Neural cell (in vitro differentiated cells): ENCODE measurements around the gene CEP78. TPM values are rescaled to one million over a fixed set of nuclear protein-coding genes. Genes with fewer than 3 reads are reported as not detected.

Experiments
- H2AFZ ChIP-seq: fragments of 200-600, 300-800 bp; sonication (generic), shearing (Covaris generic); 2 replicates; pipeline ENCODE4 v1.6.0; 2014; ENCODE audit warnings: low read depth, mild to moderate bottlenecking, antibody characterized with exemption, low read length, moderate library complexity
- H3F3A ChIP-seq: fragments of 200-600 bp; shearing (Covaris generic); 2 replicates; pipeline ENCODE4 v1.6.1; 2016; ENCODE audit warnings: mild to moderate bottlenecking, moderate library complexity, mixed read lengths, antibody characterized with exemption, low read length; ENCODE audit not compliant: insufficient read depth, poor library complexity, severe bottlenecking
- H3K27ac ChIP-seq: fragments of 200-600, 300-800 bp; sonication (generic), shearing (Covaris generic); 2 replicates; pipeline ENCODE4 v1.5.1; 2014; ENCODE audit warnings: mild to moderate bottlenecking, low read length, moderate library complexity
- H3K27me3 ChIP-seq: fragments of 300-800, 200-600 bp; sonication (generic), shearing (Covaris generic); 2 replicates; pipeline ENCODE4 v1.6.0; 2014; ENCODE audit warnings: mild to moderate bottlenecking, low read depth, low read length, moderate library complexity; ENCODE audit not compliant: insufficient read depth
- H3K36me3 ChIP-seq: fragments of 300-800, 200-600 bp; sonication (generic), shearing (Covaris generic); 2 replicates; pipeline ENCODE4 v1.5.1; 2014; ENCODE audit warnings: mild to moderate bottlenecking, antibody characterized with exemption, low read length, moderate library complexity; ENCODE audit not compliant: insufficient read depth
- H3K4me2 ChIP-seq: fragments of 300-800, 200-600 bp; sonication (generic), shearing (Covaris generic); 2 replicates; pipeline ENCODE4 v1.6.0; 2014; ENCODE audit warnings: mild to moderate bottlenecking, low read length
- H3K4me3 ChIP-seq: fragments of 300-800, 200-600 bp; sonication (generic), shearing (Covaris generic); 2 replicates; pipeline ENCODE4 v1.5.1; 2014; ENCODE audit warnings: mild to moderate bottlenecking, low read length, moderate library complexity
- H3K79me2 ChIP-seq: fragments of 200-600 bp; shearing (Covaris generic); replicated peaks from 2 replicates; pipeline ENCODE4 v1.6.0; 2014; ENCODE audit warnings: mild to moderate bottlenecking, low read length, moderate library complexity; ENCODE audit not compliant: insufficient read depth
- H3K9ac ChIP-seq: fragments of 300-800, 200-600 bp; sonication (generic), shearing (Covaris generic); 2 replicates; pipeline ENCODE4 v1.6.1; 2016; ENCODE audit warnings: mild to moderate bottlenecking, low read length, mixed read lengths
- H3K9me2 ChIP-seq: fragments of 200-600 bp; shearing (Covaris generic); 2 replicates; pipeline ENCODE4 v1.6.1; 2016; ENCODE audit warnings: mild to moderate bottlenecking, low read length, mixed read lengths; ENCODE audit not compliant: insufficient read depth
- H3K9me3 ChIP-seq: fragments of 200-600, 300-800 bp; sonication (generic), shearing (Covaris generic); 2 replicates; pipeline ENCODE4 v1.6.1; 2016; ENCODE audit warnings: mild to moderate bottlenecking, mixed run types, low read length, moderate library complexity, mixed read lengths
- H4K20me1 ChIP-seq: fragments of 200-600 bp; shearing (Covaris generic); 2 replicates; pipeline ENCODE4 v1.6.1; 2016; ENCODE audit warnings: mild to moderate bottlenecking, mixed run types; ENCODE audit not compliant: insufficient read depth
- EP300 ChIP-seq: fragments of 450-650 bp; conservative IDR thresholded peaks from 2 replicates; pipeline ENCODE4 v1.6.1; 2014; ENCODE audit warnings: antibody characterized with exemption, mild to moderate bottlenecking, moderate library complexity; ENCODE audit not compliant: poor library complexity, severe bottlenecking
- EZH2 ChIP-seq: fragments of 200-600, 300-800 bp; shearing (Covaris generic), sonication (generic); IDR thresholded peaks from 2 replicates; pipeline ENCODE4 v1.6.1; 2014; ENCODE audit warnings: antibody characterized with exemption, low read length, borderline replicate concordance, mild to moderate bottlenecking; ENCODE audit not compliant: insufficient read depth, poor library complexity, severe bottlenecking
- MXI1 ChIP-seq: fragments of 450-650 bp; conservative IDR thresholded peaks from 2 replicates; pipeline ENCODE4 v1.6.1; 2014; ENCODE audit warnings: antibody characterized with exemption, mild to moderate bottlenecking; ENCODE audit not compliant: poor library complexity, severe bottlenecking
- POLR2AphosphoS5 ChIP-seq: IDR thresholded peaks from 2 replicates; pipeline ENCODE4 v1.6.1; 2012
- RAD21 ChIP-seq: fragments of 450-650 bp; conservative IDR thresholded peaks from 2 replicates; pipeline ENCODE4 v1.6.1; 2014; ENCODE audit warnings: antibody characterized with exemption, mild to moderate bottlenecking, moderate library complexity
- REST ChIP-seq: IDR thresholded peaks from 2 replicates; pipeline ENCODE4 v1.6.1; 2012; ENCODE audit warnings: borderline replicate concordance
- SMC3 ChIP-seq: fragments of 450-650 bp; conservative IDR thresholded peaks from 2 replicates; pipeline ENCODE4 v1.6.1; 2014; ENCODE audit warnings: antibody characterized with exemption, mild to moderate bottlenecking, moderate library complexity; ENCODE audit not compliant: poor library complexity
- TAF1 ChIP-seq: IDR thresholded peaks from 2 replicates; pipeline ENCODE4 v1.6.1; 2012; ENCODE audit warnings: low read depth
- polyA plus RNA-seq: library from polyadenylated mRNA; depleted of rRNA; stranded (reverse); fragments of >200 nt; gene quantifications from 2 replicates; pipeline ENCODE4 v1.2.3, GENCODE V29; 2014
- TF ChIP-seq, protein P1 (sequence below): fragments of 450-650 bp; IDR thresholded peaks from 2 replicates; pipeline ENCODE4 v1.5.1; 2014; ENCODE audit warnings: antibody characterized with exemption, mild to moderate bottlenecking, moderate library complexity; ENCODE audit not compliant: poor library complexity, severe bottlenecking

CEP78 gene
- polyA plus RNA-seq, 1 donor from 2014 or later: 57.8 TPM

GRCh38 chr9:78314953-78315870 lies 79.3 kb downstream of the CEP78 start:
- Histone ChIP-seq H3K9me3 (no peaks in the 10 kb centered on the region), H3K9me2 (no peaks in the 10 kb centered on the region), H2AFZ (no peak overlapping the region), H4K20me1 (no peaks in the 10 kb centered on the region), H3K36me3 (peaks cover 4% of the 10 kb centered on the region), H3K4me3 (no peak overlapping the region), H3K79me2 (no peaks in the 10 kb centered on the region), H3F3A (no peaks in the 10 kb centered on the region), H3K4me2 (no peak overlapping the region), H3K27ac (no peak overlapping the region), H3K27me3 (no peaks in the 10 kb centered on the region), H3K9ac (no peak overlapping the region)
- TF ChIP-seq TAF1: no peak
- no peak for TF ChIP-seq SMC3
- TF ChIP-seq POLR2AphosphoS5: no peak
- TF ChIP-seq EP300: no peak

DNA sequence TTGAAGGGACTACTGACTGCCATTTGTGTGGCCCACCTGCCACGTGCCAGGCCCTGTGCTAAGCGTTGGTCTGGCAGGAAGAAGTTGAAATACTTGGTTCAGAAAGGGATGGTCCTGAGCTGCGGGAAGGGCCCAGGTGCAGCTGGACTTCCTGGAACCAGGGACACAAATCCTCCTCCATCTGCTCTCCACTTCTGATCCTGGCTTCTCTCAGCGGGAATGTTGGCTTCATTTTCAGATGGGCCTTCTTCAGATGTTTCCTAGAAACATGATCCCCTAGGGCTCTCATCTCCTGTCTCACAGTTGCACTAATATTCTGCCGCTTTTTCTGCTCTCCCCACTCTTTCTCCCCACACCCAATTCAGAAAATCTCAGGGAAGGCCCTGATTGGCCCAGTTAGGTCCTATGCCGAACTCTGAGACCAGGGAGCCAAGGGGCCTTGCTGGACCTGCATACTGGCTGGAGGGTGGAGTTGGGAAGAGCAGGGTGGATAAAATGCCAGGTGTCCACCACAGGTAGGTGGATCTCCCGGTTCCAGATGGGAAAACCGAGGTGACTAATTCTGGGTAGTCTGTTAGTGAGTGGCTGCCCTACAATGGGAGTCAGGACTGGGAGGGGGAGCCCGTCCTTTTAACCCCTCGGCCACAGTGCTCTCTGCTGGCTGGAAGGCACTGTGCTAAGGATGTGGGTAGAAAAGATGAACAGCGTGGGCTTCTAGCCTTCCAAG lies 80.5 kb downstream of the CEP78 start:
- H3K36me3 ChIP-seq: peaks cover 4% of the 10 kb centered on the region

More for the DNA sequence above, 80.5 kb downstream of the CEP78 start:
- no peak overlapping the region for H2AFZ ChIP-seq
- H3K4me2 ChIP-seq: no peak overlapping the region
- TF ChIP-seq REST (no peak), MXI1 (no peak), EP300 (no peak), RAD21 (no peak), POLR2AphosphoS5 (no peak), EZH2 (no peak), SMC3 (no peak), TAF1 (no peak)
- TF ChIP-seq, protein P1, sequence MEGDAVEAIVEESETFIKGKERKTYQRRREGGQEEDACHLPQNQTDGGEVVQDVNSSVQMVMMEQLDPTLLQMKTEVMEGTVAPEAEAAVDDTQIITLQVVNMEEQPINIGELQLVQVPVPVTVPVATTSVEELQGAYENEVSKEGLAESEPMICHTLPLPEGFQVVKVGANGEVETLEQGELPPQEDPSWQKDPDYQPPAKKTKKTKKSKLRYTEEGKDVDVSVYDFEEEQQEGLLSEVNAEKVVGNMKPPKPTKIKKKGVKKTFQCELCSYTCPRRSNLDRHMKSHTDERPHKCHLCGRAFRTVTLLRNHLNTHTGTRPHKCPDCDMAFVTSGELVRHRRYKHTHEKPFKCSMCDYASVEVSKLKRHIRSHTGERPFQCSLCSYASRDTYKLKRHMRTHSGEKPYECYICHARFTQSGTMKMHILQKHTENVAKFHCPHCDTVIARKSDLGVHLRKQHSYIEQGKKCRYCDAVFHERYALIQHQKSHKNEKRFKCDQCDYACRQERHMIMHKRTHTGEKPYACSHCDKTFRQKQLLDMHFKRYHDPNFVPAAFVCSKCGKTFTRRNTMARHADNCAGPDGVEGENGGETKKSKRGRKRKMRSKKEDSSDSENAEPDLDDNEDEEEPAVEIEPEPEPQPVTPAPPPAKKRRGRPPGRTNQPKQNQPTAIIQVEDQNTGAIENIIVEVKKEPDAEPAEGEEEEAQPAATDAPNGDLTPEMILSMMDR: no peak
- no peaks in the 10 kb centered on the region for H3F3A ChIP-seq
- H3K9me2 ChIP-seq: no peaks in the 10 kb centered on the region
- no peaks in the 10 kb centered on the region for H3K9me3 ChIP-seq
- H3K4me3 ChIP-seq: no peak overlapping the region
- H3K79me2 ChIP-seq: no peaks in the 10 kb centered on the region
- H3K9ac ChIP-seq: no peak overlapping the region
- H3K27ac ChIP-seq: no peak overlapping the region
- no peaks in the 10 kb centered on the region for H3K27me3 ChIP-seq
- no peaks in the 10 kb centered on the region for H4K20me1 ChIP-seq
